ENCODE data around the gene NEUROD4.
"Not testable (repeated sequence)": the region's sequence is repeated elsewhere in the genome, so short reads cannot be mapped to it uniquely, and the experiment has no call there.

The NEUROD4 gene

DNA sequence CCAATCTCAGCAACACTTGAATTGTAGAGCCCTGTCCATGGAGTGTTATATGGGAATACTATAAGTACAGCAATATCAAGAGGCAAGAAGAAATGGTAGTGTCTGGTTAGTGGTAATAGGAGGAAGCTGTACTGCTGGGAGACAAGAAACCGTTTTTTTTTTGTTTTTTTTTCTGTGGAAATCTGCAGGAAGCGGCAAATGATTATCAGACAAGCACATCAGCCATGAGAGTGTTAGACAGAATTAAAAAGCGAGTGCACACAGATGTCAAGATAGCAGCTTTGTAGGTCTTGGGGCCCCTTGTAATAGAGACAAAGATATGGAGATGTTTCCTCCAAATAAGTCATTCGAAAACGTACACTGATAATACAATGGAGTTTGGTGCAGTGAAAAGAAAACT lies 41.9 kb upstream of the NEUROD4 start:
- no peak for DNase-seq (ENCODE audit: low read depth)
- TF ChIP-seq, protein P1, sequence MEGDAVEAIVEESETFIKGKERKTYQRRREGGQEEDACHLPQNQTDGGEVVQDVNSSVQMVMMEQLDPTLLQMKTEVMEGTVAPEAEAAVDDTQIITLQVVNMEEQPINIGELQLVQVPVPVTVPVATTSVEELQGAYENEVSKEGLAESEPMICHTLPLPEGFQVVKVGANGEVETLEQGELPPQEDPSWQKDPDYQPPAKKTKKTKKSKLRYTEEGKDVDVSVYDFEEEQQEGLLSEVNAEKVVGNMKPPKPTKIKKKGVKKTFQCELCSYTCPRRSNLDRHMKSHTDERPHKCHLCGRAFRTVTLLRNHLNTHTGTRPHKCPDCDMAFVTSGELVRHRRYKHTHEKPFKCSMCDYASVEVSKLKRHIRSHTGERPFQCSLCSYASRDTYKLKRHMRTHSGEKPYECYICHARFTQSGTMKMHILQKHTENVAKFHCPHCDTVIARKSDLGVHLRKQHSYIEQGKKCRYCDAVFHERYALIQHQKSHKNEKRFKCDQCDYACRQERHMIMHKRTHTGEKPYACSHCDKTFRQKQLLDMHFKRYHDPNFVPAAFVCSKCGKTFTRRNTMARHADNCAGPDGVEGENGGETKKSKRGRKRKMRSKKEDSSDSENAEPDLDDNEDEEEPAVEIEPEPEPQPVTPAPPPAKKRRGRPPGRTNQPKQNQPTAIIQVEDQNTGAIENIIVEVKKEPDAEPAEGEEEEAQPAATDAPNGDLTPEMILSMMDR (IDR thresholded peaks at IDR 0.05; ENCODE audit: control insufficient read depth, insufficient read depth, low read depth, low read length, missing control alignments): no peak
- H3K4me3 ChIP-seq (ENCODE audit: control insufficient read depth, low read depth, low read length): no peak overlapping the region

DNA sequence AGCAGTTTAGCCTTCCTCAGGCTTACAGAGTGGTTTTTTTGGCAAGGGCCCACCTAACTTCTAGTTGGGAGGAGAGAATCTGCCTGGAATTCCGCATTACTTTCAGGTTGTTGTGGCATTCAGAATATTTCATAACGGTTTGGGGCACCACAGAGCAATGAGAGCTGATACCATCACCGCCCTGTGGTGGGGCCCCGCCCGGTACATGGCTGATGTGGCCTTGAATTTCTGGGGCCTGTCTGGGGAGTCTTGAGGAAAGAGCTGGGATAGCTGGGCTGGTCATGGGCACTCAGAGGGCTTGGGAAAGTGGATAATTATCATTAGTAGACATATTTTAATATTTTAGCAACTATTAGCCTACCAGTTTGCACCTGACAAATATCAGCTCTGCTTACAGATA lies 39.4 kb upstream of the NEUROD4 start:
- no peak overlapping the region for H3K4me3 ChIP-seq (ENCODE audit: control insufficient read depth, low read depth, low read length)
- TF ChIP-seq, protein P1 (IDR thresholded peaks at IDR 0.05; ENCODE audit: control insufficient read depth, insufficient read depth, low read depth, low read length, missing control alignments): no peak
- DNase-seq (ENCODE audit: low read depth): no peak

DNA sequence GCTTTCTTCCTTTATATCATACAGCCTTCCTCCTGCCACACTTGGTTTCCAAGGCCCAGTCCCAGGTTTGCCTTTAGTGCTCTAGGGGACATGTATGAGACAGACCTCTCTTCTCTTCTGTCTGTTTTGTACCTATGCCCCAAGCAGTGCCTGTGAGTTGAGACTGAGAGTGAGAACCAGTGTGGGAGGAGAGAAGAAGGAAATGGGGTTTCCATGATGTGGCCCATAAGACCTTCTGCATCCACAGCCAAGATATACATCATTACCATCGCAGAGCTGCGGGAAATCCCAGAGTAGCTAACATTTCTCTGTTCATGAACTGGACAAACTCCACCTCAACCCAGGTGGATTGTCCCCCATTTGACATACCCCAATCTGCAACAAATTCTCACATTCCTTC lies 38.0 kb upstream of the NEUROD4 start:
- TF ChIP-seq, protein P1 (IDR thresholded peaks at IDR 0.05; ENCODE audit: control insufficient read depth, insufficient read depth, low read depth, low read length, missing control alignments): no peak
- H3K4me3 ChIP-seq (ENCODE audit: control insufficient read depth, low read depth, low read length): no peak overlapping the region
- DNase-seq (ENCODE audit: low read depth): no peak

DNA sequence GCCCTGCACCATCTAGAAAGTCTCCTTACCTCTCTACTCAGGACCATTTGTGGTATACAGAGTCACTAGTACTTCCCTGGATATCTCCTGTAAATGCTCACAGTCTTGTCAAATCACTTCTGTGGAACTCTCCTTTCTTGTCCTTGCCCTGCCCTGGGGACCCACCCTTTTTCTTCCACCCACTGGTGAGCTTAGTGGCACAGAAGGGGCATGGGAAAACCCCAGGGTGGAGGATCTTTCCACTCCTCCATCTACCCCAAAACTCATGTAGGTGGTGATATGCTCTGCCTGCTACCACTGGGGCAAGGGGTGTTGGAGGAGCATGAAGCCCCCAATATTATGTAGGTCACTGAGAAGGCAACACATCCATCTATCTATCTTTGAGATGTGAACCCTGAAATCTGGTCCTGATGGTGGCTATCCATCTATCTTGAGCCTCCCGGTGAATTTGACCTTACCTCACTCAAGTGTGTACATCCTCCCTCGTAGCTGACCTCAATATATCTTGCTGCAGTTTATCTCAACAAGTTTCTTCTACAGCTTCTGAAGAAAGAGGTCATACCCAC lies 36.2 kb upstream of the NEUROD4 start:
- no peak for DNase-seq (ENCODE audit: low read depth)
- H3K4me3 ChIP-seq (ENCODE audit: control insufficient read depth, low read depth, low read length): no peak overlapping the region
- TF ChIP-seq, protein P1 (IDR thresholded peaks at IDR 0.05; ENCODE audit: control insufficient read depth, insufficient read depth, low read depth, low read length, missing control alignments): no peak

DNA sequence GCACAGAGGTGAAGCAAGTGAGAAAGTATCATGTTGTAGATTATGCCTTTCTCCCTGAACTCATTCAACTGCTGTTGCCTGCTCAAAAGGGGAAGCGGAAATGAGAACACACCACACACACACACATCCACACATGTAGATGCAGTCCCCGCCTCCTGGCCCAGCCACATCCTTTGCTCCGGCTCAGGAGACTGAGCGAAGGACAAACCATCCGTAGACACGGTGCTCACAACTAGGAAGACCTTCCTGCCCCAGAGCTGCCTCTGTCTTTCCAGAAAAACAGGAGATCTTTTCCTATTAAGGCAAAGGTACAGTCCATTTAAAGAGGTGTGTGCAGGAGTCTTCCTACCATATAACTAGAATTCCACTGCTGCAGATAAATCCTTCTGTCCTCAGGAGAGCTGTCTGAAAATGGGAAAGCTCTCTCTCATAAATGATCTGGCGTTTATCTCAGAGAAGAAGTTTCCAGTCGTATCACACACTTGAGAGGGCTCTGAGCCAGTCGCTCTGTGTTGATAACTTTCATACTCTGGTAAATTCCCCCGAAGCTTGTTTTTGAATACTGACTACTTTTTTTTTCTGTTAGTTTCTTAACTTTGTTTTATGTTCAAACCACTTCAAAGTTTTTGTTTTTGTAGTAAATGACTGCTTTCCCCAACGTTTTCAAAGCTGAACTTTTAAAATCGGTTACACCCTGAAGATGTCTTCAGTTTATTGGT lies 35.0 kb upstream of the NEUROD4 start, which contains the start of gene TESPA1:
TESPA1 (minus strand) TSS at position 105 of the 719 bp plus-strand sequence. CDS start 10,200 bp downstream, outside the sequence.
- TF ChIP-seq, protein P1 (IDR thresholded peaks at IDR 0.05; ENCODE audit: control insufficient read depth, insufficient read depth, low read depth, low read length, missing control alignments): no peak
- no peak within 1 kb of the TSS for H3K4me3 ChIP-seq (ENCODE audit: control insufficient read depth, low read depth, low read length)
- no peak for DNase-seq (ENCODE audit: low read depth)

DNA sequence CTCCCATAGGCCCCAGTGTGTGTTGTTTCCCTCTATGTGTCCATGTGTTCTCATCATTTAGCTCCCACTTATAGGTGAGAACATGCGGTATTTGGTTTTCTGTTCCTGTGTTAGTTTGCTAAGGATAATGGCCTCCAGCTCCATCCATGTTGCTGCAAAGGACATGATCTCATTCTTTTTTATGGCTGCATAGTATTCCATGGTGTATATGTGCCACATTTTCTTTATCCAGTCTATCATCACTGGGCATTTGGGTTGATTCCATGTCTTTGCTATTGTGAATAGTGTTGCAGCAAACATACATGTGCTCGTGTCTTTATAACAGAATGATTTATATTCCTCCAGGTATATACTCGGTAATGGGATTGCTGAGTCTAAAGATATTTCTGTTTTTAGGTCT lies 33.0 kb upstream of the NEUROD4 start:
- H3K4me3 ChIP-seq (ENCODE audit: control insufficient read depth, low read depth, low read length); DNase-seq (ENCODE audit: low read depth): not testable (repeated sequence)

DNA sequence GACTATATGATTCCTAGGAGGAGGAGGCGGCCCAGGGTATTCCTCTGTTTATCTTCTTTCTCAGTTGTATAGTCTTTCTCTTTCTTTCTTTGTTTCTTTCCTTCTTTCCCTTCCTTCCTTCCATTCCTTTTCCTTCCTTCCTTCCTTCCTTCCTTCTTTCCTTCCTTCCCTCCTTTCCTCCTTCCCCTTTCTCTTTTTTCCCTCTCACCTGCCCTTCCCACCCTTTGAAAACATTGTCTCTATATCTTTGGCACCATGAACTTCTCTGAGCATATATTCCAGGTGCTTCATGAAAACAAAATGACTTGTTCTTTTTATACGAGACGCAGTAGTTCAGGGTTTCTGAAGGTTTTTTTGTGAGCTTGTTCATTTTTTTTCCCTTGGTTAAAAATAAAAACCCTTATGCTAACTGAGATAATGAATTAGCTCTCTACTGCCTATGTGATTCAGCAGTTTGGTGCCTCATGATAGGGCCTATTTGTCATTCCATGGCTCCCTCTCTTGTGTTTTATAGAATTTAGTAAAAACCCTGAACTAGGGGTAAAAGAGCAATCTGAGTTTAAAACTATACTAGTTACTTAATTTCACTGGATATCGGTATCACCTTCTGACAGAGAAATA lies 32.1 kb upstream of the NEUROD4 start:
- no peak for DNase-seq (ENCODE audit: low read depth)
- TF ChIP-seq, protein P1 (IDR thresholded peaks at IDR 0.05; ENCODE audit: control insufficient read depth, insufficient read depth, low read depth, low read length, missing control alignments): no peak

More for the DNA sequence above, 32.1 kb upstream of the NEUROD4 start:
- no peak overlapping the region for H3K4me3 ChIP-seq (ENCODE audit: control insufficient read depth, low read depth, low read length)
